ENCODE results near the gene SLFN13. TPM values are rescaled to one million over a fixed set of nuclear protein-coding genes. Genes with fewer than 3 reads are reported as not detected.

The SLFN13 gene
- total RNA-seq, 1 donor from 2014 or later, result 3.9 TPM

Other genes with a start within 250 kb of the SLFN13 start
- 13.1 TPM for gene SLFN5, start 205.7 kb downstream of the SLFN13 start, total RNA-seq
- gene SLFN11, start 75.1 kb downstream of the SLFN13 start, total RNA-seq, result 18.2 TPM
- gene SLFN12, start 16.3 kb downstream of the SLFN13 start, total RNA-seq, result 3.1 TPM
- 0.32 TPM for gene SLFN12L, start 88.9 kb upstream of the SLFN13 start, total RNA-seq
- not detected for gene SLFN14, start 112.1 kb upstream of the SLFN13 start, total RNA-seq
- 7.9 TPM for gene PEX12, start 129.8 kb upstream of the SLFN13 start, total RNA-seq
- gene AP2B1, start 138.6 kb upstream of the SLFN13 start, total RNA-seq, result 119 TPM

Data from left ventricle myocardium superior (tissue), 1 donor.